Urinary bladder (tissue), 4 donors: ENCODE results near the gene ABCG1. TPM values are rescaled to one million over a fixed set of nuclear protein-coding genes. Genes with fewer than 3 reads are reported as not detected.

Experiments used
- DNase-seq: peaks from one replicate; pipeline ENCODE4 v3.0.0-alpha.2; 2015; ENCODE audit errors: extremely low spot score
- H3K27ac ChIP-seq: one replicate; pipeline ENCODE4 v1.5.1; 2013; ENCODE audit warnings: low read depth, mild to moderate bottlenecking, moderate library complexity
- H3K36me3 ChIP-seq: one replicate; pipeline ENCODE4 v1.6.1; 2013; ENCODE audit warnings: mild to moderate bottlenecking, moderate library complexity; ENCODE audit not compliant: insufficient read depth
- H3K4me1 ChIP-seq: one replicate; pipeline ENCODE4 v1.6.1; 2013; ENCODE audit warnings: mild to moderate bottlenecking, moderate library complexity; ENCODE audit not compliant: insufficient read depth
- H3K4me3 ChIP-seq: one replicate; pipeline ENCODE4 v1.5.1; 2013; ENCODE audit warnings: low read depth, low read length
- WGBS: extraction: QIAGEN DNeasy Blood & Tissue Kit; methylation state at CpG from one replicate; pipeline ENCODE4 v1.1.7; 2013; 5-methylcytosine and 5-hydroxymethylcytosine counted together
- polyA plus RNA-seq: library from polyadenylated mRNA; stranded (reverse); fragments of 200-250 nt; gene quantifications from one replicate; pipeline ENCODE4 v1.2.3, GENCODE V29; 2013
- total RNA-seq: library from RNA; depleted of rRNA; stranded (reverse); fragments of >200 nt; gene quantifications from one replicate; pipeline ENCODE4 v1.2.3, GENCODE V29; 2014
- donor health status: healthy with polysubstance abuse.
- donor health status: healthy.

The ABCG1 gene
- total and polyA plus RNA-seq, 2 donors, result 12.7 to 16.3 TPM

- 84% methylated on average over 5 of the region's 5 CpGs for WGBS
- no peaks in the 10 kb centered on the region for H3K36me3 ChIP-seq
- H3K4me1 ChIP-seq, result no peaks in the 10 kb centered on the region
- no peak overlapping the region for H3K4me3 ChIP-seq
- H3K27ac ChIP-seq, result no peak overlapping the region
- no peak for DNase-seq
Measured at GRCh38 chr21:42214921-42215320, 4.0 kb upstream of the ABCG1 start.

DNA sequence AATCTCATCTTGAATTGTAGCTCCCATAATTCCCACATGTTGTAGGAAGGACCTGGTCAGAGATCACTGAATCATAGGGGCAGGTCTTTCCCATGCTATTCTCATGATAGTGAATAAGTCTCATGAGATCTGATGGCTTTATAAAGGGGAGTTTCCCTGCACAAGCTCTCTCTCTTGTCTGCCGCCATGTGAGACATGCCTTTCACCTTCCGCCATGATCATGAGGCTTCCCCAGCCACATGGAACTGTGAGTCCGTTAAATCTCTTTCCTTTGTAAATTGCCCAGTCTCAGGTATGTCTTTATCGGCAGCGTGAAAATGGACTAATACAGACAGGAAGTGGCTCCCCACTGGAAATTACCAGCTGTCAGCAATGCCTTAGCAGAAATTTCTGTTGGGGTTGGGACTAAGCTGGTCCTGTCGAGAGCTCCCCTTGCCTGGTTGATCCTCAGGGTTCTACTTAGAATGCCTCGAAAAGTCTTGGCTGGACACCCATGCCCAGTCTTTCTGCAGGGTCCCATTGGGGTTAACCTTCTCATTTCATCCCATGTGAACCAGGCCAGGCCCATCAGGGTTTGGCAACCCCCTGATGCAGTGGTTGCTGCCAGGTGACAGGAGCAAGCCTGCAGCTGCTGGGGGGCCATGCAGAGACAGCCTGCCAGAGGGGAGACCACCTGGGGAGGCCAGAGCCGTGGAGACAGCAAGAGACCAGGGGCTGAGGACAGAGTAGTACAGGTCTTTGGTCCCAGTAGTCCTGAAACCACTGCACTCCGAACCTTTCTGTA, 2.8 kb upstream of the ABCG1 start:
- Histone ChIP-seq H3K4me1 (no peaks in the 10 kb centered on the region), H3K27ac (no peak overlapping the region), H3K36me3 (no peaks in the 10 kb centered on the region), H3K4me3 (no peak overlapping the region)
- WGBS, result 93% methylated on average over 9 of the region's 9 CpGs
- DNase-seq, result no peak

DNA sequence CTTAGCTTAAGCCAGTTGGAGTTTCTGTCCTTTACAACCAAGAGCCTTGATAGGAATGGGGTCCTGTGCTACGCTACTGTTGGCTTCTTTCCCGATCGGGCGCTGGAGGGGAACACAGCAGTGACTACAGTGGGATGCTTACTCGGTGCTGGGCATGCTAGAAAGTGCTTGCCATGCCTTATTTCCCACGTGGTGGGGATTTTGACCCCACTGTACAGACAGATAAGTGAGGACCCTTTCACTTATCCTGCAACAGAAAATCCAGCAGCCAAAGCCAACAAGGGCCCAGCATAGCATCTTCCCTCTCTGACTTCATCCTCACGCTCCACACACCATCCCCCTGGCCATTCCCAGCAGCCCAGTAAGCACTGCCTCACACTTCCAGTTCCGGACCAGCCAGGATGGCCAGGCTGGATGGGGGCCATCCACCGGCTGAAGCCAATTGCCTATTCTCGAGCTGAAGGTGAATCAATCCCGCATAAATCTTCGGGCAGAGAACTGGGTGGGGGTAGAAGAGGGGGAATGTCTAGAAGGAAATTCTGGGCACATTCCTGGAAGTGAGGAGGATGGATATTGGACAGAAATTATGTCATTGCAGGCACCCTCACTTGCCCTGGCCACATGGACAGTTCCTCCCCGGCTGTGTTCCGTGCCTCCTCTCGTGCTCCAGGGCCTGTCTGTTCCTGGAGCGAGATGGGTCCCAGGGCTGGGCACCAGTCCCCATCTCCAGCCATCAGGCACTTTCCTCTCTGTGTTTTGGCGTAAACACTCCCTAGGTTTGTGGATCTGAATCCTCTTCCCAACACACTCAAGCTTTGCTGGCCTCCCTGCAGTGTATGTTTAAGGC, 2.0 kb upstream of the ABCG1 start:
- H3K27ac ChIP-seq, result no peak overlapping the region
- H3K4me1 ChIP-seq, result no peaks in the 10 kb centered on the region
- no peak for DNase-seq
- 88% methylated on average over 17 of the region's 17 CpGs for WGBS
- H3K36me3 ChIP-seq, result no peaks in the 10 kb centered on the region
- no peak overlapping the region for H3K4me3 ChIP-seq

GRCh38 chr21:42219606-42220137, 732 bp downstream of the ABCG1 start:
- Histone ChIP-seq H3K4me3 (peak overlapping the region; percentile 69), H3K27ac (peak overlapping the region; percentile 69), H3K36me3 (no peaks in the 10 kb centered on the region), H3K4me1 (no peaks in the 10 kb centered on the region)
- WGBS, result under 1% methylated on average over 41 of the region's 41 CpGs
- DNase-seq, result no peak

GRCh38 chr21:42220138-42220701, 1.3 kb downstream of the ABCG1 start:
- Histone ChIP-seq H3K4me3 (peak overlapping the region; percentile 69), H3K36me3 (no peaks in the 10 kb centered on the region), H3K27ac (peak overlapping the region; percentile 69), H3K4me1 (no peaks in the 10 kb centered on the region)
- WGBS, result 5% methylated on average over 26 of the region's 26 CpGs
- peak; percentile 86 for DNase-seq

- no peaks in the 10 kb centered on the region for H3K36me3 ChIP-seq
- H3K4me3 ChIP-seq, result no peak overlapping the region
- no peak overlapping the region for H3K27ac ChIP-seq
- DNase-seq, result no peak
- no peaks in the 10 kb centered on the region for H3K4me1 ChIP-seq
- 44% methylated on average over 15 of the region's 15 CpGs for WGBS
Measured at GRCh38 chr21:42221581-42222345, 2.8 kb downstream of the ABCG1 start.

GRCh38 chr21:42222386-42222785, 3.4 kb downstream of the ABCG1 start:
- H3K4me1 ChIP-seq, result no peaks in the 10 kb centered on the region

GRCh38 chr21:42222821-42223390, 4.0 kb downstream of the ABCG1 start:
- Histone ChIP-seq H3K27ac (no peak overlapping the region), H3K4me3 (no peak overlapping the region), H3K4me1 (no peaks in the 10 kb centered on the region), H3K36me3 (no peaks in the 10 kb centered on the region)
- DNase-seq, result no peak
- 88% methylated on average over 9 of the region's 9 CpGs for WGBS

More at GRCh38 chr21:42222386-42222785, 3.4 kb downstream of the ABCG1 start:
- no peaks in the 10 kb centered on the region for H3K36me3 ChIP-seq
- 86% methylated on average over 6 of the region's 6 CpGs for WGBS
- H3K4me3 ChIP-seq, result no peak overlapping the region
- H3K27ac ChIP-seq, result no peak overlapping the region
- no peak for DNase-seq

GRCh38 chr21:42223826-42224575, 5.1 kb downstream of the ABCG1 start:
- DNase-seq, result no peak
- Histone ChIP-seq H3K4me3 (no peak overlapping the region), H3K4me1 (no peaks in the 10 kb centered on the region), H3K36me3 (no peaks in the 10 kb centered on the region), H3K27ac (no peak overlapping the region)
- WGBS, result 92% methylated on average over 15 of the region's 15 CpGs

DNA sequence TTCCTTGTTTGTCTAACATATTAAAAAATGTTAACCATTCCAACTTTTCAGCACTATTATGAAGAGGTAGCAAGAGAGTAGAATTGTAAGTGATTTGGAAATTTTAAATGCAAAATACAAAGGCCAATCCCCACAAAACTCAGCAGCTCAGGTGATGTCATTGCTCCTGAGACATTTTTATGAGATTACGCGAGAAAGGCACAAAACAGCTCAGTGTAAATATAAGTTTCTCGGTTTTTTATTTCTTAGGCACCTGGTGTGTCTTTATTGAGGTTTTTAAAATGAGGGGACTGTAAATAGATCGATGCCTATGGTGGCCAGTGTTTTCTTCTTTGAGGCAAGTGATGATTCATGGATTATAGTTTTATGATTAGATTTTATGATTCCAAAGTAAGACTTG, 6.1 kb downstream of the ABCG1 start:
- H3K27ac ChIP-seq, result no peak overlapping the region

GRCh38 chr21:42225571-42226155, 6.7 kb downstream of the ABCG1 start:
- no peak for DNase-seq

More for the DNA sequence above, 6.1 kb downstream of the ABCG1 start:
- H3K4me1 ChIP-seq, result no peaks in the 10 kb centered on the region
- no peaks in the 10 kb centered on the region for H3K36me3 ChIP-seq
- no peak for DNase-seq
- no peak overlapping the region for H3K4me3 ChIP-seq
- 85% methylated on average over 4 of the region's 4 CpGs for WGBS

GRCh38 chr21:42226626-42227025, 7.7 kb downstream of the ABCG1 start:
- H3K4me3 ChIP-seq, result no peak overlapping the region
- no peaks in the 10 kb centered on the region for H3K36me3 ChIP-seq
- 84% methylated on average over 2 of the region's 2 CpGs for WGBS
- peaks cover 3% of the 10 kb centered on the region for H3K4me1 ChIP-seq
- H3K27ac ChIP-seq, result no peak overlapping the region
- no peak for DNase-seq

More at GRCh38 chr21:42225571-42226155, 6.7 kb downstream of the ABCG1 start:
- Histone ChIP-seq H3K36me3 (no peaks in the 10 kb centered on the region), H3K4me3 (no peak overlapping the region), H3K27ac (no peak overlapping the region), H3K4me1 (peaks cover under 1% of the 10 kb centered on the region)
- 90% methylated on average over 13 of the region's 13 CpGs for WGBS
